Cardiac muscle cell (in vitro differentiated cells and primary cell): ENCODE results near the gene MAD1L1. TPM values are rescaled to one million over a fixed set of nuclear protein-coding genes. Genes with fewer than 3 reads are reported as not detected.

Experiments used
- DNase-seq, 2 donors: peaks; one replicate each; pipeline versions ENCODE4 v3.0.0 to v3.0.0-alpha.2; 2010 to 2017; ENCODE audit warnings: low read depth in 1 of 2, low spot score in 1 of 2
- H3K27ac ChIP-seq: fragments of 200-600 bp; sonication (generic); 2 replicates; pipeline ENCODE4 v1.5.1; 2016
- H3K27me3 ChIP-seq: fragments of 200-600 bp; sonication (generic); 2 replicates; pipeline ENCODE4 v1.6.0; 2016; ENCODE audit warnings: control low read depth
- H3K36me3 ChIP-seq: fragments of 200-600 bp; sonication (generic); 2 replicates; pipeline ENCODE4 v1.5.1; 2016; ENCODE audit warnings: control low read depth
- H3K4me1 ChIP-seq: fragments of 200-600 bp; sonication (generic); 2 replicates; pipeline ENCODE4 v1.8.1; 2017; ENCODE audit warnings: low read depth, mild to moderate bottlenecking, mixed run types
- H3K4me3 ChIP-seq: fragments of 200-600 bp; sonication (generic); 2 replicates; pipeline ENCODE4 v1.5.1; 2016; ENCODE audit warnings: mild to moderate bottlenecking
- H3K9me3 ChIP-seq: fragments of 200-600 bp; sonication (generic); 2 replicates; pipeline ENCODE4 v1.5.1; 2017; ENCODE audit warnings: low read depth, mild to moderate bottlenecking, control low read depth
- polyA plus RNA-seq: library from polyadenylated mRNA; unstranded; fragments of >200 nt; fragmentation: Nextera tagmentation; extraction: Ambion mirVana; gene quantifications from 2 replicates; pipeline ENCODE4 v1.2.1, GENCODE V29; 2016
- total RNA-seq: library from RNA; depleted of rRNA; stranded (reverse); fragments of >200 nt; gene quantifications from 2 replicates; pipeline ENCODE4 v1.2.3, GENCODE V29; 2016
- TF ChIP-seq, protein P1 (sequence below): IDR thresholded peaks from 2 replicates; pipeline ENCODE4 v1.5.1; 2012; ENCODE audit warnings: low read depth, mild to moderate bottlenecking, low read length

The MAD1L1 gene
- total and polyA plus RNA-seq, 2 experiments from 2014 or later = 38.3 to 56.2 TPM

DNA sequence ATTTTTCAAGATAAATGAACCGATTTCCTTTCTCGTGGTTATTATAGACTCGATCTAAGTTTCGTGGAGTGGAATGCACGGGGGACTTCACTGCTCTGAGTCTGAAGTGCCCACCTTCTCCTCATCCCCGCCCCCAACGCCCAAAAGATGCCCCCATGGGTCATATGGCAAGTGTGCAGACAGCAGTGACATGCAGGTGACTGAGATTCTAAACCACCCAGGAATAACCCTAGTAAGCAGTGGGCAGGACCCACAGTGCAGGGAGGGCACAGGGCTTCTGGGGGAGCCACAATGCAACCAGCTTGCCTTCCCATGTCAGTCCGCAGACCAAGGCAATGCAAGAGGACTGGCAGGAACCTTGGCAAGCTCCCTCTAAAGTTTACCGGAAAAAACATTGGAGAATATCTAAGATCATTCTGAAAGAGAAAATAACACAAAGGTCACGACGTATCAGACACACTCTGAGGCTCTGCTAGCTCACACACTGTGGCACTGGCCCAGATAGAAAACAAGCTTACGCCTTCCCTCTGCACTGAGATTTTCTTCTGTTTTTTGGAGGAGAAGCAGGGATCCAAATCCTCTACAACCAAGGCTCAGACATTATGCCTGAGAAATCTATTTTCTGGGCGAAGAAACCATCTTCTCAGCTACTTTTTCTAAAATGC, 239.6 kb downstream of the MAD1L1 start:
- H3K4me1 ChIP-seq = peaks cover 14% of the 10 kb centered on the region
- no peak overlapping the region for H3K4me3 ChIP-seq
- peak overlapping the region; percentile 75 for H3K27ac ChIP-seq
- DNase-seq = no peak
- no peaks in the 10 kb centered on the region for H3K9me3 ChIP-seq
- no peaks in the 10 kb centered on the region for H3K27me3 ChIP-seq
- TF ChIP-seq, protein P1, sequence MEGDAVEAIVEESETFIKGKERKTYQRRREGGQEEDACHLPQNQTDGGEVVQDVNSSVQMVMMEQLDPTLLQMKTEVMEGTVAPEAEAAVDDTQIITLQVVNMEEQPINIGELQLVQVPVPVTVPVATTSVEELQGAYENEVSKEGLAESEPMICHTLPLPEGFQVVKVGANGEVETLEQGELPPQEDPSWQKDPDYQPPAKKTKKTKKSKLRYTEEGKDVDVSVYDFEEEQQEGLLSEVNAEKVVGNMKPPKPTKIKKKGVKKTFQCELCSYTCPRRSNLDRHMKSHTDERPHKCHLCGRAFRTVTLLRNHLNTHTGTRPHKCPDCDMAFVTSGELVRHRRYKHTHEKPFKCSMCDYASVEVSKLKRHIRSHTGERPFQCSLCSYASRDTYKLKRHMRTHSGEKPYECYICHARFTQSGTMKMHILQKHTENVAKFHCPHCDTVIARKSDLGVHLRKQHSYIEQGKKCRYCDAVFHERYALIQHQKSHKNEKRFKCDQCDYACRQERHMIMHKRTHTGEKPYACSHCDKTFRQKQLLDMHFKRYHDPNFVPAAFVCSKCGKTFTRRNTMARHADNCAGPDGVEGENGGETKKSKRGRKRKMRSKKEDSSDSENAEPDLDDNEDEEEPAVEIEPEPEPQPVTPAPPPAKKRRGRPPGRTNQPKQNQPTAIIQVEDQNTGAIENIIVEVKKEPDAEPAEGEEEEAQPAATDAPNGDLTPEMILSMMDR = no peak
- no peaks in the 10 kb centered on the region for H3K36me3 ChIP-seq

DNA sequence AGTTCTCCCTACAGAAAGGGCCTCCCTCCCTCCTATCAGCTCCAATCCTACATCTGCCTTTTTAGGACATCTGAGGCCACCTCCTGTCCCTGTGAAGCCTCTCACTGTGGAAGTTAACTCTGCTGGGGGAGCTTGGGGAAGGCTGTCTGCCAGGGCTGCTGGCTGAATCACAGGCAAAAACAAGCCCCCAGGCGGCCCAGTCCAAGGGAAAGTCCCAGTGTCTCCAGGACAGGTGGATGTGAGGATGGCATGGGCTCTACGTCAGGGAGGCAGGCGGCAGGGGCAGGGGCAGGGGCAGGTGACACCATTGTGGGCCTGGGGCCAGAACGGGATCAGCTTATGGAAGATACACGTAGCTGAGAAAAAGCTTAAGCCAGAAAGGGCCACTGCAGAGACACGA, 240.2 kb downstream of the MAD1L1 start:
- no peaks in the 10 kb centered on the region for H3K27me3 ChIP-seq
- peak overlapping the region; percentile 75 for H3K27ac ChIP-seq
- H3K4me3 ChIP-seq = no peak overlapping the region
- no peaks in the 10 kb centered on the region for H3K36me3 ChIP-seq
- peak in 1 of 2 donors; percentile 43 for DNase-seq
- no peaks in the 10 kb centered on the region for H3K9me3 ChIP-seq
- H3K4me1 ChIP-seq = peaks cover 14% of the 10 kb centered on the region
- TF ChIP-seq, protein P1 = no peak

DNA sequence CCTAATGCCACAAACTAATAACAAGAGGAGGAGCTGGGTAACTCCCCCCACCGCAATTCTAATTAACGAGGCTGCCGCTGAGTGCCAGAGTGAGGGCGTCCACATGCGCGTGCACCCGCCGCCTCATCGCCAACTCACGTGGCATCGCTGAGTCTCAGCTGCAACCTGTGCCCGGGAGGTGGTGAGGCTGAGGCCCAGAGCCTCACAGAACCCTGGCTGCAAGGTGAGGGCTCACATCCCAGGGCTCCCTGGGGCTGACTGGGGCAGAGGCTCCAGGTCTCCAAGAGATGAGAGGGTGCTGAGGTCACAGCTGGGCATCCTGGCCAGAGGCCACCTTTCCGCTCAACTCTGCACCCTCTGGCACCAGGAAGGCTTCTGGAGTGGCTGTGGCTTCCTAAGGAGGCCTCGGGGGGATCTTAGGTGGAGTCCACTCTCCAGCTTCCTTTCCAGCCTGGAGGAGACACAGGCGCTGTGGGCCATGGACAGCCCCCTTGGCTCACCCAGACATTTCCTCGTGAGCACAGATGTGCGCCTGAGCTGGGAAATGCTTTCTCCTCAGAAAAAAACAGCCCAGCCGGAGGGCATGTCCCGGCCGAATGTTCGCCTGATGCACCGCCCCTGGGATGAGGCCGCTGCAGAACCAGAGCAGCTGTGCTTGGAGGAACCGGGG, 242.6 kb downstream of the MAD1L1 start:
- H3K27ac ChIP-seq = no peak overlapping the region
- TF ChIP-seq, protein P1 = no peak
- H3K27me3 ChIP-seq = no peaks in the 10 kb centered on the region

DNA sequence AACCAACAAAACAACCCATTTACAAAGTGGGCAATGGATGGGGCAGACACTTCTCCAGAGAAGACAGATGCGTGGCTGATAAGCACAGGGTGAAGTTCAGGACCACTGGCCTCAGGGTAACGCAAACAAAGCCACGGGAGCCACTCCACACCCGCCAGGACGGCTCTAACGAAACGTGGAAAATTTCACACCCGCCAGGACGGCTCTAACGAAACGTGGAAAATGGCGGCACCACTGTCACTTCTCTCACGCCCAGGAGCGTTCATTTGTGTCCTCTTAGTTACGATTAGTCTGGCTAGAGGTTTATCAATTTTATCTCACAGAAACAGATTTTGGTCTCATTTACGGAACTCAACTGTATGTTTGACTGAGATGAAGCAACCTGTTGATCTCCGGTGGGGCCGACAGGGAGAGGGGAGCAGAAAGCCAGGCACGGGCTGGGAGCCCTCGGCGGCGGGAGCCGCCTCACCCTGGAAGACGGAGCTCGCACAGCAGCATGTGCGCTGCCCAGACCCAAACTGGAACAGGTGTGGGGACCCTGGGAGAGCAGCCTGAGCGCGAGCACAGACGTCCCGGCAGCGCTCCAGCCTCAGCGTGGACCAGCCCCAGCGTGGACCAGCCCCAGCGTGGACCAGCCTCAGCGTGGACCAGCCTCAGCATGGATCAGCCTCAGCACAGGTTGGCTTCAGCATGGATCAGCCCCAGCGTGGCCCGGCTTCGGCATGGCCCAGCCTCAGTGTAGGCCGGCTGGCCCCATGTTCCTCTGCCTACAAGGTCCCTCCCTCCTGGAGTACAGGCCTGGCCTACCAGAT, 243.5 kb downstream of the MAD1L1 start:
- H3K9me3 ChIP-seq = no peaks in the 10 kb centered on the region
- peaks cover 14% of the 10 kb centered on the region for H3K4me1 ChIP-seq
- no peak overlapping the region for H3K27ac ChIP-seq
- H3K27me3 ChIP-seq = no peaks in the 10 kb centered on the region
- no peaks in the 10 kb centered on the region for H3K36me3 ChIP-seq
- no peak for DNase-seq
- no peak overlapping the region for H3K4me3 ChIP-seq
- TF ChIP-seq, protein P1 = no peak

More for the DNA sequence above, 242.6 kb downstream of the MAD1L1 start:
- H3K36me3 ChIP-seq = no peaks in the 10 kb centered on the region
- no peaks in the 10 kb centered on the region for H3K9me3 ChIP-seq
- no peak overlapping the region for H3K4me3 ChIP-seq
- H3K4me1 ChIP-seq = peaks cover 14% of the 10 kb centered on the region
- no peak for DNase-seq

DNA sequence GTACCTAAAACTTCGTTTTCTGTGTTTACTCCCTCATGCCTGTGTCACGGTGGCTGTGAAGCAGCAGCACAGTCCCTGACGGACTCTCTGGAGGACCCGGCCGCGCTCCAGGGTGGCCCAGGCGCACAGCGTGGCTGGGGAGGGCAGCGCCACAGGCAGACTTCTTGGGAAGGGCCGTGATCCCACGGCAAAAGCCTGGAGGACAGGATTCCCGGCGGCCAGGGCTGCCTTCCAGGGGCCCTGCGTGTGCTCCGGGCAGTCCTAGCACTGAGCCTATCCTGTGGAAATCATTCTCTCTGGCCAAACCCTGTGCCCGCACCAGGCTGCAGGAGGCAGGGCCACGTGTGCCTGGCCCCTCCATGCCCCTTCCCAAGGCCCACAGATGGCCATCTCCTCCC, 244.2 kb downstream of the MAD1L1 start:
- no peak for DNase-seq
- peaks cover 14% of the 10 kb centered on the region for H3K4me1 ChIP-seq
- TF ChIP-seq, protein P1 = no peak
- H3K27me3 ChIP-seq = no peaks in the 10 kb centered on the region
- H3K36me3 ChIP-seq = no peaks in the 10 kb centered on the region
- no peak overlapping the region for H3K27ac ChIP-seq
- no peak overlapping the region for H3K4me3 ChIP-seq
- no peaks in the 10 kb centered on the region for H3K9me3 ChIP-seq
